Tibial nerve (tissue), 4 donors: ENCODE results near the gene GPR87.

ENCODE experiments used
- CTCF ChIP-seq, 5 experiments: fragments of 200-600 bp in 3 of 5; fragments of 450-650 bp in 2 of 5; sonication (generic) in 3 of 5; IDR thresholded peaks; one replicate each; pipeline ENCODE4 v1.5.1; 2016 to 2019; ENCODE audit warnings: antibody characterized with exemption in 5 of 5, mild to moderate bottlenecking in 3 of 5, moderate library complexity in 2 of 5
- EP300 ChIP-seq, 2 donors: sonication (generic); formaldehyde crosslinking; IDR thresholded peaks; one replicate each; pipeline ENCODE4 v1.6.1; 2017; ENCODE audit warnings: antibody characterized with exemption in 2 of 2, mild to moderate bottlenecking in 1 of 2
- POLR2A ChIP-seq, 2 donors: fragments of 450-650 bp; IDR thresholded peaks; one replicate each; pipeline ENCODE4 v1.6.1; 2017; ENCODE audit warnings: antibody characterized with exemption in 2 of 2, mild to moderate bottlenecking in 2 of 2, moderate library complexity in 2 of 2

GRCh38 chr3:151306168-151306810 lies 10.3 kb downstream of the GPR87 start:
- TF ChIP-seq CTCF (IDR thresholded peaks at IDR 0.05) (no peak), POLR2A (IDR thresholded peaks at IDR 0.05) (no peak), EP300 (IDR thresholded peaks at IDR 0.05) (no peak)
